Measurements from ENCODE around the gene CHMP4A. TPM values are rescaled to one million over a fixed set of nuclear protein-coding genes. Genes with fewer than 3 reads are reported as not detected.
A peak's percentile ranks its signal among the peaks of the same experiment; 100 is the strongest.

Gene CHMP4A
- total RNA-seq, 1 experiment from 2014 or later: 88.6 TPM

- no peak for TF ChIP-seq CTCF (IDR thresholded peaks at IDR 0.05; ENCODE audit: unreplicated experiment)
- no TSS peak for BruUV-seq (replicated peaks)
These were observed 45.7 kb downstream of the CHMP4A start for GRCh38 chr14:24167469-24168114.

GRCh38 chr14:24165785-24166184 lies 47.5 kb downstream of the CHMP4A start:
- Mint-ChIP-seq H3K27me3 (ENCODE audit: insufficient read depth, unreplicated experiment) (no peaks in the 10 kb centered on the region), H3K36me3 (ENCODE audit: insufficient read depth, unreplicated experiment) (peaks cover 53% of the 10 kb centered on the region), H3K9me3 (ENCODE audit: unreplicated experiment) (no peaks in the 10 kb centered on the region), H3K4me3 (ENCODE audit: unreplicated experiment) (no peak overlapping the region), H3K27ac (ENCODE audit: low read depth, unreplicated experiment) (peak overlapping the region; percentile 64), H3K4me1 (ENCODE audit: insufficient read depth, unreplicated experiment) (peaks cover 12% of the 10 kb centered on the region)
- CTCF ChIA-PET: interaction anchor here (0.6 to 1.6 kb wide), 3 partner anchors 30 to 75 kb away, joined by 3 to 4 read pairs (median 3); partner anchors contain the start of gene PSME1
- TF ChIP-seq CTCF (IDR thresholded peaks at IDR 0.05; ENCODE audit: unreplicated experiment): no peak
- no peak for DNase-seq (ENCODE audit: unreplicated experiment)
- POLR2A ChIA-PET: interaction anchor here (0.7 kb wide), 1 partner anchor 175 kb away, joined by 3 read pairs; no protein-coding TSS in a partner anchor
- no TSS peak for BruUV-seq (replicated peaks)
- intact Hi-C loops (cut with micrococcal nuclease): no loop called here

More at GRCh38 chr14:24167469-24168114, 45.7 kb downstream of the CHMP4A start:
- peaks cover 42% of the 10 kb centered on the region for H3K36me3 Mint-ChIP-seq (ENCODE audit: insufficient read depth, unreplicated experiment)
- no peak for DNase-seq (ENCODE audit: unreplicated experiment)
- intact Hi-C loops (cut with micrococcal nuclease): no loop called here
- no peak overlapping the region for H3K27ac Mint-ChIP-seq (ENCODE audit: low read depth, unreplicated experiment)
- peaks cover 8% of the 10 kb centered on the region for H3K4me1 Mint-ChIP-seq (ENCODE audit: insufficient read depth, unreplicated experiment)
- POLR2A ChIA-PET: interaction anchor here (1.1 kb wide), 2 partner anchors 11 to 26 kb away, joined by 3 to 5 read pairs; partner anchors contain the start of gene EMC9
- no peaks in the 10 kb centered on the region for H3K27me3 Mint-ChIP-seq (ENCODE audit: insufficient read depth, unreplicated experiment)
- H3K9me3 Mint-ChIP-seq (ENCODE audit: unreplicated experiment): no peaks in the 10 kb centered on the region
- H3K4me3 Mint-ChIP-seq (ENCODE audit: unreplicated experiment): no peak overlapping the region
- CTCF ChIA-PET: interaction anchor here (1.1 kb wide), 1 partner anchor 12 kb away, joined by 3 read pairs; no protein-coding TSS in a partner anchor

GRCh38 chr14:24164518-24164991 lies 48.7 kb downstream of the CHMP4A start:
- POLR2A ChIA-PET: interaction anchor here (0.8 kb wide), 1 partner anchor 9 kb away, joined by 3 read pairs; no protein-coding TSS in a partner anchor
- no peak for TF ChIP-seq CTCF (IDR thresholded peaks at IDR 0.05; ENCODE audit: unreplicated experiment)
- Mint-ChIP-seq H3K27me3 (ENCODE audit: insufficient read depth, unreplicated experiment) (no peaks in the 10 kb centered on the region), H3K9me3 (ENCODE audit: unreplicated experiment) (no peaks in the 10 kb centered on the region), H3K4me3 (ENCODE audit: unreplicated experiment) (no peak overlapping the region), H3K36me3 (ENCODE audit: insufficient read depth, unreplicated experiment) (peaks cover 53% of the 10 kb centered on the region), H3K4me1 (ENCODE audit: insufficient read depth, unreplicated experiment) (peaks cover 19% of the 10 kb centered on the region), H3K27ac (ENCODE audit: low read depth, unreplicated experiment) (no peak overlapping the region)
- DNase-seq (ENCODE audit: unreplicated experiment): no peak
- CTCF ChIA-PET: interaction anchor here (0.9 to 1.6 kb wide), 3 partner anchors 28 to 74 kb away, joined by 3 to 4 read pairs (median 3); partner anchors contain the start of gene PSME1
- intact Hi-C loops (cut with micrococcal nuclease): loop anchor here (5.0 kb wide), 1 partner anchor 72 kb away; the partner anchor contains the start of gene PCK2
- no TSS peak for BruUV-seq (replicated peaks)

- CTCF ChIA-PET: interaction anchor here (1.2 to 6.8 kb wide), 12 partner anchors 11 to 141 kb away, joined by 4 to 141 read pairs (median 8); partner anchors contain the start of genes DCAF11, IPO4, NRL and PSME2
- intact Hi-C loops (cut with micrococcal nuclease): loop anchor here (5.0 kb wide), 1 partner anchor 70 kb away; the partner anchor contains the start of gene PCK2
- H3K36me3 Mint-ChIP-seq (ENCODE audit: insufficient read depth, unreplicated experiment): peaks cover 67% of the 10 kb centered on the region
- no peak overlapping the region for H3K27ac Mint-ChIP-seq (ENCODE audit: low read depth, unreplicated experiment)
- H3K4me1 Mint-ChIP-seq (ENCODE audit: insufficient read depth, unreplicated experiment): peaks cover 11% of the 10 kb centered on the region
- POLR2A ChIA-PET: interaction anchor here (0.6 to 3.7 kb wide), 9 partner anchors 9 to 1510 kb away, joined by 3 to 30 read pairs (median 6); partner anchors contain the start of genes DCAF11, IPO4, NRL and PSME1
- no peaks in the 10 kb centered on the region for H3K9me3 Mint-ChIP-seq (ENCODE audit: unreplicated experiment)
- TF ChIP-seq CTCF (IDR thresholded peaks at IDR 0.05; ENCODE audit: unreplicated experiment): no peak
- no TSS peak for BruUV-seq (replicated peaks)
- H3K27me3 Mint-ChIP-seq (ENCODE audit: insufficient read depth, unreplicated experiment): no peaks in the 10 kb centered on the region
- peak overlapping the region; percentile 88 for H3K4me3 Mint-ChIP-seq (ENCODE audit: unreplicated experiment)
- no peak for DNase-seq (ENCODE audit: unreplicated experiment)
These were observed 51.2 kb downstream of the CHMP4A start for GRCh38 chr14:24162093-24162492.
